ENCODE measurements around the gene C1QC. TPM values are rescaled to one million over a fixed set of nuclear protein-coding genes. Genes with fewer than 3 reads are reported as not detected.

C1QC gene
- total and polyA plus RNA-seq, 2 experiments from 2014 or later: not detected

DNA sequence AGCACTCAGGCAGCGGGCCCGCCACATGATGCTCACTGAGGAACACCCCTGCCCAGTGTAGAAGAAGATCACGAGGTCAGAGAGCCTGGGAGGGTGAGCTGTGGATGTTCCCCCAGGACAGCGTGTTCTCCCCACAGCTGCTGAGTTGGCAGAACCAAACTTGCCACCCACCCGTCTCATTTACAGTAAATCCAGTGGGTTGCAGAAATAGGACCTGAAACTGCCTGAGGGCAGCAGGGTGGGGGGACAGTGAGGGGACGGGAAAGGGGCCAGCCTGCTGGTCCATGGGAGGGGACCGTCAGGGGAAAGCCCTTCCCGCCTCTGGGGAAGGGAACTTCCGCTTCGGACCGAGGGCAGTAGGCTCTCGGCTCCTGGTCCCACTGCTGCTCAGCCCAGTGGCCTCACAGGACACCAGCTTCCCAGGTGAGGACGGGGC, 9.5 kb downstream of the C1QC start, which contains the start of gene C1QB:
C1QB (plus strand) TSS at position 356 of the 436 bp plus-strand sequence. CDS start 6,227 bp downstream, outside the sequence.
- Mint-ChIP-seq H3K27me3 (ENCODE audit: insufficient read depth, low read depth, poor library complexity) (peaks cover 7% of the 10 kb centered on the region), H3K27ac (no peak within 1 kb of the TSS), H3K9me3 (no peaks in the 10 kb centered on the region), H3K4me3 (no peak within 1 kb of the TSS), H3K4me1 (no peaks in the 10 kb centered on the region), H3K36me3 (ENCODE audit: low read depth) (no peaks in the 10 kb centered on the region)
- no peaks in the 10 kb centered on the region for H4K20me1 ChIP-seq (replicated peaks; ENCODE audit: insufficient read depth)
- no peak for ATAC-seq
- H3K36me3 ChIP-seq (ENCODE audit: insufficient read depth): no peaks in the 10 kb centered on the region
- H3K4me3 ChIP-seq: no peak within 1 kb of the TSS
- H3K79me2 ChIP-seq (replicated peaks; ENCODE audit: insufficient read depth): no peaks in the 10 kb centered on the region
- no peak within 1 kb of the TSS for H2AFZ ChIP-seq
- TF ChIP-seq JUNB (IDR thresholded peaks at IDR 0.05; ENCODE audit: unreplicated experiment) (no peak), STAT1 (IDR thresholded peaks at IDR 0.05; ENCODE audit: unreplicated experiment) (no peak), CREB1 (CRISPR knock-in tag; IDR thresholded peaks at IDR 0.05; ENCODE audit: low read depth) (no peak), NANOG (IDR thresholded peaks at IDR 0.05; ENCODE audit: borderline replicate concordance) (no peak)
- TF ChIP-seq, protein P1, sequence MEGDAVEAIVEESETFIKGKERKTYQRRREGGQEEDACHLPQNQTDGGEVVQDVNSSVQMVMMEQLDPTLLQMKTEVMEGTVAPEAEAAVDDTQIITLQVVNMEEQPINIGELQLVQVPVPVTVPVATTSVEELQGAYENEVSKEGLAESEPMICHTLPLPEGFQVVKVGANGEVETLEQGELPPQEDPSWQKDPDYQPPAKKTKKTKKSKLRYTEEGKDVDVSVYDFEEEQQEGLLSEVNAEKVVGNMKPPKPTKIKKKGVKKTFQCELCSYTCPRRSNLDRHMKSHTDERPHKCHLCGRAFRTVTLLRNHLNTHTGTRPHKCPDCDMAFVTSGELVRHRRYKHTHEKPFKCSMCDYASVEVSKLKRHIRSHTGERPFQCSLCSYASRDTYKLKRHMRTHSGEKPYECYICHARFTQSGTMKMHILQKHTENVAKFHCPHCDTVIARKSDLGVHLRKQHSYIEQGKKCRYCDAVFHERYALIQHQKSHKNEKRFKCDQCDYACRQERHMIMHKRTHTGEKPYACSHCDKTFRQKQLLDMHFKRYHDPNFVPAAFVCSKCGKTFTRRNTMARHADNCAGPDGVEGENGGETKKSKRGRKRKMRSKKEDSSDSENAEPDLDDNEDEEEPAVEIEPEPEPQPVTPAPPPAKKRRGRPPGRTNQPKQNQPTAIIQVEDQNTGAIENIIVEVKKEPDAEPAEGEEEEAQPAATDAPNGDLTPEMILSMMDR (conservative IDR thresholded peaks at IDR 0.05; ENCODE audit: low read depth in 2 of 2): no peak
- no peaks in the 10 kb centered on the region for H3K27me3 ChIP-seq (ENCODE audit: insufficient read depth)
- H3K9me2 ChIP-seq (ENCODE audit: insufficient read depth): no peaks in the 10 kb centered on the region
- no peak within 1 kb of the TSS for H3K27ac ChIP-seq (ENCODE audit: low read depth)
- no peak within 1 kb of the TSS for H3K4me2 ChIP-seq
- no peaks in the 10 kb centered on the region; the same call in 1 of the 2 replicates for H3F3A ChIP-seq (replicated peaks; ENCODE audit: low read depth)
- no peak for DNase-seq (ENCODE audit: low spot score)
- H3K4me1 ChIP-seq (ENCODE audit: insufficient read depth): no peaks in the 10 kb centered on the region

DNA sequence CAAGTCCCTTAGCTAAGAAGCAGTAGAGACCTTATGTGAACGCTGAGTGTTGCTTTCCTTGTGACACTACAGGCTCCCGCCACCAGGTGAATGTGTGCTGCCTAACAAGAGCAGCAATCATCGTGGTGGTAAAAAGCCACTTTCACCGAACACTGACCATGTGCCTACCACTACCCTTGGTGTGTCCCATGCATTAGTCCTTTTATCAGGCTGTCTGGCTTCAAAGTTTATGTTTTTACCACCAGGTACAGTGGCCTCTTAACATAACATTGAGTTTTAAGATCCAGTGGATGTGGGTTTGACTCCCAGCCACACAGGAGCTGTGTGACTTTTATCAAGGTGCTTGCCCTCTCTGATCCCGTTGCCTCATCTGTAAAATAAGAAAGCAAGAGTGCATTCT, 11.3 kb downstream of the C1QC start:
- no peaks in the 10 kb centered on the region for H3K79me2 ChIP-seq (replicated peaks; ENCODE audit: insufficient read depth)
- no peaks in the 10 kb centered on the region for H3K4me1 Mint-ChIP-seq

More for the DNA sequence above, 11.3 kb downstream of the C1QC start:
- peaks cover 2% of the 10 kb centered on the region for H3K27me3 Mint-ChIP-seq (ENCODE audit: insufficient read depth, low read depth, poor library complexity)
- no peaks in the 10 kb centered on the region for H4K20me1 ChIP-seq (replicated peaks; ENCODE audit: insufficient read depth)
- H3K9me3 Mint-ChIP-seq: no peaks in the 10 kb centered on the region; the same call in 2 of the 3 replicates
- no peaks in the 10 kb centered on the region for H3K9me2 ChIP-seq (ENCODE audit: insufficient read depth)
- TF ChIP-seq, protein P1 (conservative IDR thresholded peaks at IDR 0.05; ENCODE audit: low read depth in 2 of 2): peak; percentile 25 to 45; a peak in 3 of 4 replicates
- no peak for TF ChIP-seq CREB1 (CRISPR knock-in tag; IDR thresholded peaks at IDR 0.05; ENCODE audit: low read depth)
- no peak overlapping the region for H3K4me2 ChIP-seq
- no peaks in the 10 kb centered on the region for H3K36me3 ChIP-seq (ENCODE audit: insufficient read depth)
- ATAC-seq: peak; percentile 87
- H3K4me3 ChIP-seq: no peak overlapping the region
- H3K36me3 Mint-ChIP-seq (ENCODE audit: low read depth): no peaks in the 10 kb centered on the region
- no peaks in the 10 kb centered on the region; the same call in 1 of the 2 replicates for H3F3A ChIP-seq (replicated peaks; ENCODE audit: low read depth)
- peak; percentile 70 for DNase-seq (ENCODE audit: low spot score)
- H3K27ac ChIP-seq (ENCODE audit: low read depth): no peak overlapping the region
- H2AFZ ChIP-seq: no peak overlapping the region
- H3K4me3 Mint-ChIP-seq: no peak overlapping the region
- H3K4me1 ChIP-seq (ENCODE audit: insufficient read depth): no peaks in the 10 kb centered on the region
- H3K27me3 ChIP-seq (ENCODE audit: insufficient read depth): no peaks in the 10 kb centered on the region
- H3K27ac Mint-ChIP-seq: no peak overlapping the region
